GM18508 (cell line): ENCODE measurements around the gene OTULIN.
A peak's percentile ranks its signal among the peaks of the same experiment; 100 is the strongest.

ENCODE experiments used
- ATAC-seq: cut with Tn5 transposase; IDR thresholded peaks from one replicate; pipeline ENCODE4 v1.9.1; 2021; ENCODE audit warnings: moderate number of reproducible peaks; ENCODE audit not compliant: insufficient read depth, unreplicated experiment

OTULIN gene

GRCh38 chr5:14716755-14717752 lies 52.5 kb downstream of the OTULIN start:
- ATAC-seq, result no peak

GRCh38 chr5:14718778-14719177 lies 54.3 kb downstream of the OTULIN start:
- ATAC-seq, result no peak

GRCh38 chr5:14720236-14720923 lies 55.9 kb downstream of the OTULIN start:
- ATAC-seq, result no peak

GRCh38 chr5:14721990-14722656 lies 57.6 kb downstream of the OTULIN start:
- ATAC-seq, result no peak

- no peak for ATAC-seq
These were observed 58.4 kb downstream of the OTULIN start for GRCh38 chr5:14722923-14723322.

- no peak for ATAC-seq
These were observed 59.2 kb downstream of the OTULIN start for GRCh38 chr5:14723701-14724132.

- ATAC-seq, result no peak
These were observed 60.1 kb downstream of the OTULIN start for GRCh38 chr5:14724633-14725032.

GRCh38 chr5:14726066-14726838 lies 61.7 kb downstream of the OTULIN start:
- ATAC-seq, result no peak

- peak; percentile 57 for ATAC-seq
These were observed 62.9 kb downstream of the OTULIN start for GRCh38 chr5:14727428-14727865.

GRCh38 chr5:14727928-14728458 lies 63.5 kb downstream of the OTULIN start:
- no peak for ATAC-seq

- ATAC-seq, result no peak
These were observed 64.0 kb downstream of the OTULIN start for GRCh38 chr5:14728459-14728938.

GRCh38 chr5:14729448-14730385 lies 65.2 kb downstream of the OTULIN start:
- ATAC-seq, result no peak

- ATAC-seq, result no peak
These were observed 65.9 kb downstream of the OTULIN start for GRCh38 chr5:14730466-14730865.

GRCh38 chr5:14730881-14731280 lies 66.4 kb downstream of the OTULIN start:
- no peak for ATAC-seq

- no peak for ATAC-seq
These were observed 68.5 kb downstream of the OTULIN start for GRCh38 chr5:14732991-14733390.

- no peak for ATAC-seq
These were observed 69.1 kb downstream of the OTULIN start for GRCh38 chr5:14733661-14734060.

- no peak for ATAC-seq
These were observed 69.9 kb downstream of the OTULIN start for GRCh38 chr5:14734396-14734795.

GRCh38 chr5:14735944-14736343 lies 71.4 kb downstream of the OTULIN start:
- ATAC-seq, result no peak
